Loucy (cell line): ENCODE measurements around the gene NUDCD2.

Source experiments
- H2AFZ ChIP-seq: fragments of 200-600 bp; sonication (generic); 2 replicates; pipeline ENCODE4 v1.6.0; 2016; ENCODE audit warnings: antibody characterized with exemption, mild to moderate bottlenecking, low read length, moderate library complexity
- H3F3A ChIP-seq: fragments of 200-600 bp; 2 replicates; pipeline ENCODE4 v1.6.0; 2016; ENCODE audit warnings: antibody characterized with exemption, low read depth, mild to moderate bottlenecking
- H3K27me3 ChIP-seq: fragments of 200-600 bp; sonication (generic); 2 replicates; pipeline ENCODE4 v1.6.1; 2014; ENCODE audit warnings: low read length, mild to moderate bottlenecking; ENCODE audit not compliant: insufficient read depth, poor library complexity, severe bottlenecking
- H3K36me3 ChIP-seq: fragments of 200-600 bp; sonication (generic); 2 replicates; pipeline ENCODE4 v1.6.1; 2016; ENCODE audit warnings: low read length; ENCODE audit not compliant: insufficient read depth
- H3K4me1 ChIP-seq: fragments of 200-600 bp; sonication (generic); 2 replicates; pipeline ENCODE4 v1.5.1; 2014; ENCODE audit warnings: low read length, mild to moderate bottlenecking; ENCODE audit not compliant: insufficient read depth, poor library complexity, severe bottlenecking
- H3K4me2 ChIP-seq: fragments of 200-600 bp; sonication (generic); 2 replicates; pipeline ENCODE4 v1.6.0; 2014; ENCODE audit warnings: antibody characterized with exemption, low read length, low read depth, mild to moderate bottlenecking; ENCODE audit not compliant: poor library complexity, severe bottlenecking
- H3K4me3 ChIP-seq: fragments of 200-600 bp; sonication (generic); 2 replicates; pipeline ENCODE4 v1.5.1; 2014; ENCODE audit warnings: low read length, mild to moderate bottlenecking, mixed read lengths; ENCODE audit not compliant: poor library complexity, severe bottlenecking
- H3K79me2 ChIP-seq: fragments of 200-600 bp; sonication (generic); 2 replicates; pipeline ENCODE4 v1.6.1; 2014; ENCODE audit warnings: low read length; ENCODE audit not compliant: insufficient read depth
- H3K9ac ChIP-seq: fragments of 200-600 bp; sonication (generic); 2 replicates; pipeline ENCODE4 v1.6.0; 2014; ENCODE audit warnings: mild to moderate bottlenecking, low read depth, low read length, moderate library complexity; ENCODE audit not compliant: poor library complexity, severe bottlenecking
- H3K9me2 ChIP-seq: fragments of 200-600 bp; sonication (generic); replicated peaks from 2 replicates; pipeline ENCODE4 v1.6.1; 2016; ENCODE audit warnings: low read depth, low read length, mixed read lengths
- H3K9me3 ChIP-seq: fragments of 200-600 bp; sonication (generic); 2 replicates; pipeline ENCODE4 v1.6.1; 2014; ENCODE audit warnings: mild to moderate bottlenecking, antibody characterized with exemption, low read length, low read depth; ENCODE audit not compliant: insufficient read depth
- H4K20me1 ChIP-seq: fragments of 200-600 bp; sonication (generic); 2 replicates; pipeline ENCODE4 v1.6.0; 2014; ENCODE audit warnings: antibody characterized with exemption, low read length, mild to moderate bottlenecking; ENCODE audit not compliant: insufficient read depth, poor library complexity, severe bottlenecking
- EZH2phosphoT487 ChIP-seq: fragments of 200-600 bp; IDR thresholded peaks from 2 replicates; pipeline ENCODE4 v1.6.1; 2018; ENCODE audit warnings: antibody characterized with exemption, mild to moderate bottlenecking, moderate library complexity, borderline replicate concordance
- TF ChIP-seq, protein P1 (sequence below): fragments of 200-600 bp; sonication (generic); conservative IDR thresholded peaks from 2 replicates; pipeline ENCODE4 v1.5.1; 2014; ENCODE audit warnings: mild to moderate bottlenecking, antibody characterized with exemption, low read length

Gene NUDCD2

DNA sequence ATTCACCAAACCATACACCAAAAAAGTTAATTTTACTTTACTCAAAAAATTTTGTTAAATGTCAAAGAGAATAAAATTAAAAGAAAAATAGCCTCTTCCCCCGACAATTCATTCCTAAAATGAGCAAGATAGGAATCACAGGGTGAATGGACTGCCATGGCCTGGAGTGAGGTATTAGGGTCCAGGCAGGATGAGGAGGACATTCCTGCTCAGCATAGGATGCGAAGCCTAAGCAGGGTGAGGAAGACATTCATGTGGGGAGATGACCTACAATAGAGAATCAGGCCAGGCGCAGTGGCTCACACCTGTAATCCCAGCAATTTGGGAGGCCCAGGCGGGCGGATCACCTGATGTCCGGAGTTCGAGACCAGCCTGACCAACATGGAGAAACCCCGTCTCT is 8.4 kb downstream of the NUDCD2 start:
- Histone ChIP-seq H3K4me2 (no peak overlapping the region), H3K9me2 (no peaks in the 10 kb centered on the region), H3K79me2 (peaks cover 7% of the 10 kb centered on the region; the same call in 1 of the 2 replicates), H3K4me1 (no peaks in the 10 kb centered on the region), H2AFZ (no peak overlapping the region), H3K9ac (no peak overlapping the region), H4K20me1 (peaks cover 4% of the 10 kb centered on the region), H3K27me3 (no peaks in the 10 kb centered on the region), H3K36me3 (no peaks in the 10 kb centered on the region), H3K4me3 (no peak overlapping the region), H3F3A (no peaks in the 10 kb centered on the region), H3K9me3 (no peaks in the 10 kb centered on the region)
- TF ChIP-seq EZH2phosphoT487: no peak
- TF ChIP-seq, protein P1, sequence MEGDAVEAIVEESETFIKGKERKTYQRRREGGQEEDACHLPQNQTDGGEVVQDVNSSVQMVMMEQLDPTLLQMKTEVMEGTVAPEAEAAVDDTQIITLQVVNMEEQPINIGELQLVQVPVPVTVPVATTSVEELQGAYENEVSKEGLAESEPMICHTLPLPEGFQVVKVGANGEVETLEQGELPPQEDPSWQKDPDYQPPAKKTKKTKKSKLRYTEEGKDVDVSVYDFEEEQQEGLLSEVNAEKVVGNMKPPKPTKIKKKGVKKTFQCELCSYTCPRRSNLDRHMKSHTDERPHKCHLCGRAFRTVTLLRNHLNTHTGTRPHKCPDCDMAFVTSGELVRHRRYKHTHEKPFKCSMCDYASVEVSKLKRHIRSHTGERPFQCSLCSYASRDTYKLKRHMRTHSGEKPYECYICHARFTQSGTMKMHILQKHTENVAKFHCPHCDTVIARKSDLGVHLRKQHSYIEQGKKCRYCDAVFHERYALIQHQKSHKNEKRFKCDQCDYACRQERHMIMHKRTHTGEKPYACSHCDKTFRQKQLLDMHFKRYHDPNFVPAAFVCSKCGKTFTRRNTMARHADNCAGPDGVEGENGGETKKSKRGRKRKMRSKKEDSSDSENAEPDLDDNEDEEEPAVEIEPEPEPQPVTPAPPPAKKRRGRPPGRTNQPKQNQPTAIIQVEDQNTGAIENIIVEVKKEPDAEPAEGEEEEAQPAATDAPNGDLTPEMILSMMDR: no peak

- H3K4me2 ChIP-seq: no peak overlapping the region
- H3K9me3 ChIP-seq: no peaks in the 10 kb centered on the region
- TF ChIP-seq, protein P1: no peak
- TF ChIP-seq EZH2phosphoT487: no peak
- H3K4me1 ChIP-seq: no peaks in the 10 kb centered on the region
- H4K20me1 ChIP-seq: no peaks in the 10 kb centered on the region
- peaks cover 5% of the 10 kb centered on the region; the same call in 1 of the 2 replicates for H3K36me3 ChIP-seq
- H3K9ac ChIP-seq: no peak overlapping the region
- H3K4me3 ChIP-seq: no peak overlapping the region
- no peaks in the 10 kb centered on the region for H3K79me2 ChIP-seq
- H2AFZ ChIP-seq: no peak overlapping the region
- H3F3A ChIP-seq: no peaks in the 10 kb centered on the region
- H3K9me2 ChIP-seq: no peaks in the 10 kb centered on the region
- no peaks in the 10 kb centered on the region for H3K27me3 ChIP-seq
Observed at GRCh38 chr5:163448491-163448890, 11.4 kb downstream of the NUDCD2 start.

DNA sequence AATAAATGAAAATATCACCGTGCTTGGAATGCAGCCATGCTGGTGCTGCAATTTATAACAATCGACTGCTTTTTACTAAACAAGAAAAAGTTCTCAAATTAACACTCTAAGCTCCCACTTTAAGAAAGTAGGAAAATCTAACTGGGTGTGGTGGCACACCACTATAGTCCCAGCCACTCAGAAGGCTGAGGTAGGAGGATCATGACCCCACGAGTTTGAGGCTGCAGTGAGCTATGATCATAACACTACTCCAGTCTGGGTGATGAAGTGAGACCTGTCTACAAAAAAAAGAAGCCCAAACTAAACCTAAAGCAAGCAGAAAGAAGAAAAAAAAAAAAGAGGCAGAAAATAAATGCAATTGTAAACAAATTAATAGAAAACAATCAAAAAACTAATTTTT is 12.0 kb downstream of the NUDCD2 start:
- Histone ChIP-seq H3F3A (no peaks in the 10 kb centered on the region), H3K9me2 (no peaks in the 10 kb centered on the region), H3K36me3 (peaks cover 5% of the 10 kb centered on the region; the same call in 1 of the 2 replicates)

More for the DNA sequence above, 12.0 kb downstream of the NUDCD2 start:
- TF ChIP-seq, protein P1: no peak
- TF ChIP-seq EZH2phosphoT487: no peak
- Histone ChIP-seq H3K9ac (no peak overlapping the region), H3K9me3 (no peaks in the 10 kb centered on the region), H3K4me2 (no peak overlapping the region), H3K79me2 (no peaks in the 10 kb centered on the region), H4K20me1 (no peaks in the 10 kb centered on the region), H2AFZ (no peak overlapping the region), H3K27me3 (no peaks in the 10 kb centered on the region), H3K4me1 (no peaks in the 10 kb centered on the region), H3K4me3 (no peak overlapping the region)
